ENCODE data around the gene POU2F3. TPM values are rescaled to one million over a fixed set of nuclear protein-coding genes. Genes with fewer than 3 reads are reported as not detected.

POU2F3 gene
- total RNA-seq, 1 experiment from 2014 or later, result not detected

- Histone ChIP-seq H3K27me3 (replicated peaks; ENCODE audit: control insufficient read depth, insufficient read depth, low read length) (peaks cover 9% of the 10 kb centered on the region), H3K9me3 (no peaks in the 10 kb centered on the region), H3K4me3 (ENCODE audit: low read depth, low read length) (no peak overlapping the region), H3K36me3 (ENCODE audit: control insufficient read depth, insufficient read depth, low read length) (no peaks in the 10 kb centered on the region), H3K4me1 (peaks cover 6% of the 10 kb centered on the region)
- Mint-ChIP-seq H3K4me3 (ENCODE audit: unreplicated experiment) (no peak overlapping the region), H3K27me3 (ENCODE audit: insufficient read depth, unreplicated experiment) (peaks cover 21% of the 10 kb centered on the region), H3K27ac (ENCODE audit: unreplicated experiment) (peak overlapping the region; percentile 88), H3K9me3 (ENCODE audit: unreplicated experiment) (no peaks in the 10 kb centered on the region), H3K36me3 (ENCODE audit: insufficient read depth, unreplicated experiment) (peaks cover 11% of the 10 kb centered on the region), H3K4me1 (ENCODE audit: low read depth, unreplicated experiment) (no peaks in the 10 kb centered on the region)
- CTCF ChIA-PET, result interaction anchor here (0.6 to 12.8 kb wide), 5 partner anchors 12 to 312 kb away, joined by 3 to 246 read pairs (median 4); no protein-coding TSS in a partner anchor
- DNase-seq, result peak; percentile 36 to 77
- intact Hi-C loops (cut with micrococcal nuclease; ENCODE audit: unreplicated experiment), result no loop called here
- POLR2A ChIA-PET, result interaction anchor here (0.5 to 1.1 kb wide), 5 partner anchors 44 to 90 kb away, joined by 3 to 4 read pairs (median 3); no protein-coding TSS in a partner anchor
- TF ChIP-seq CTCF (IDR thresholded peaks at IDR 0.05; ENCODE audit: insufficient read depth in 1 of 2, low read depth in 1 of 2, low read length in 1 of 2, severe bottlenecking in 1 of 2, unreplicated experiment in 1 of 2), result no peak
- TSS peak; percentile 99 for BruUV-seq (replicated peaks)
Measured at GRCh38 chr11:120236169-120237107, 3.5 kb upstream of the POU2F3 start.

- H3K4me1 ChIP-seq, result peaks cover 6% of the 10 kb centered on the region
- H3K36me3 ChIP-seq (ENCODE audit: control insufficient read depth, insufficient read depth, low read length), result no peaks in the 10 kb centered on the region
- DNase-seq, result no peak
- Mint-ChIP-seq H3K4me3 (ENCODE audit: unreplicated experiment) (peak overlapping the region; percentile 14), H3K27me3 (ENCODE audit: insufficient read depth, unreplicated experiment) (peaks cover 33% of the 10 kb centered on the region), H3K36me3 (ENCODE audit: insufficient read depth, unreplicated experiment) (peaks cover 11% of the 10 kb centered on the region), H3K27ac (ENCODE audit: unreplicated experiment) (no peak overlapping the region), H3K4me1 (ENCODE audit: low read depth, unreplicated experiment) (no peaks in the 10 kb centered on the region), H3K9me3 (ENCODE audit: unreplicated experiment) (no peaks in the 10 kb centered on the region)
- H3K27me3 ChIP-seq (replicated peaks; ENCODE audit: control insufficient read depth, insufficient read depth, low read length), result peaks cover 10% of the 10 kb centered on the region
- ChIA-PET CTCF (interaction anchor here (12.8 kb wide), 1 partner anchor 63 kb away, joined by 246 read pairs; no protein-coding TSS in a partner anchor), POLR2A (no interaction called here)
- BruUV-seq (replicated peaks), result no TSS peak
- H3K9me3 ChIP-seq, result no peaks in the 10 kb centered on the region
- no peak for TF ChIP-seq CTCF (IDR thresholded peaks at IDR 0.05; ENCODE audit: insufficient read depth in 1 of 2, low read depth in 1 of 2, low read length in 1 of 2, severe bottlenecking in 1 of 2, unreplicated experiment in 1 of 2)
- no peak overlapping the region for H3K4me3 ChIP-seq (ENCODE audit: low read depth, low read length)
- intact Hi-C loops (cut with micrococcal nuclease; ENCODE audit: unreplicated experiment), result no loop called here
Measured at GRCh38 chr11:120238968-120239620, 846 bp upstream of the POU2F3 start.

DNA sequence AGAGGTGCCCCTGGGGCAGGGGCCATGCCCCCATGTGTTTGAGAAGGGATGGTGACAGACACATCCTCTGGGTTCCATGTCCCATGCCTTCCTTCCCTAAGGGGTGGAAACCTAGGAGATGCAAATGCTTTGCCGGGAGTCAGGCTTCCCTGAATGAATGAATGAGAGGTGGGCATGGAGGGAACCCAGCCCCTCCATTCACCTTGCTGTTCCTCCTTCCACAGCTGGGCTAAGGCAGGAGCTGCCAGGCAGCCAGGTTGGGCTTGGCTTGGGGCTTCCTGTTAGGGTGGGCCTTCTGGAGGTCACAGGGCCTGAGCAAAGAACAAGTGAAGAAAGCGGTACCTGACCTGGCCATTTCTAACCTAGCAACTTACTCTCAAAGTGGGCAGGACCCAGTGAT lies 926 bp downstream of the POU2F3 start:
- H3K27me3 ChIP-seq (replicated peaks; ENCODE audit: control insufficient read depth, insufficient read depth, low read length), result peaks cover 10% of the 10 kb centered on the region
- DNase-seq, result no peak
- no peak for TF ChIP-seq CTCF (IDR thresholded peaks at IDR 0.05; ENCODE audit: insufficient read depth in 1 of 2, low read depth in 1 of 2, low read length in 1 of 2, severe bottlenecking in 1 of 2, unreplicated experiment in 1 of 2)
- H3K36me3 Mint-ChIP-seq (ENCODE audit: insufficient read depth, unreplicated experiment), result peaks cover 6% of the 10 kb centered on the region
- ChIA-PET CTCF (interaction anchor here (12.8 kb wide), 1 partner anchor 61 kb away, joined by 246 read pairs; no protein-coding TSS in a partner anchor), POLR2A (no interaction called here)
- no peaks in the 10 kb centered on the region for H3K9me3 ChIP-seq
- H3K4me1 Mint-ChIP-seq (ENCODE audit: low read depth, unreplicated experiment), result no peaks in the 10 kb centered on the region
- no peaks in the 10 kb centered on the region for H3K36me3 ChIP-seq (ENCODE audit: control insufficient read depth, insufficient read depth, low read length)
- H3K4me3 ChIP-seq (ENCODE audit: low read depth, low read length), result no peak overlapping the region
- no peaks in the 10 kb centered on the region for H3K9me3 Mint-ChIP-seq (ENCODE audit: unreplicated experiment)
- H3K27me3 Mint-ChIP-seq (ENCODE audit: insufficient read depth, unreplicated experiment), result peaks cover 38% of the 10 kb centered on the region
- intact Hi-C loops (cut with micrococcal nuclease; ENCODE audit: unreplicated experiment), result no loop called here
- peaks cover 6% of the 10 kb centered on the region for H3K4me1 ChIP-seq
- BruUV-seq (replicated peaks), result no TSS peak
- H3K27ac Mint-ChIP-seq (ENCODE audit: unreplicated experiment), result no peak overlapping the region
- H3K4me3 Mint-ChIP-seq (ENCODE audit: unreplicated experiment), result peak overlapping the region; percentile 56
